Endothelial cell of hepatic sinusoid (primary cell): ENCODE data around the gene ACOX1.

Experiments used
- in situ Hi-C: cut with HindIII; loops from 2 replicates; pipeline ENCODE4 v1.10.0; 2017; ENCODE audit warnings: low sequenced_read_pairs

Gene ACOX1

DNA sequence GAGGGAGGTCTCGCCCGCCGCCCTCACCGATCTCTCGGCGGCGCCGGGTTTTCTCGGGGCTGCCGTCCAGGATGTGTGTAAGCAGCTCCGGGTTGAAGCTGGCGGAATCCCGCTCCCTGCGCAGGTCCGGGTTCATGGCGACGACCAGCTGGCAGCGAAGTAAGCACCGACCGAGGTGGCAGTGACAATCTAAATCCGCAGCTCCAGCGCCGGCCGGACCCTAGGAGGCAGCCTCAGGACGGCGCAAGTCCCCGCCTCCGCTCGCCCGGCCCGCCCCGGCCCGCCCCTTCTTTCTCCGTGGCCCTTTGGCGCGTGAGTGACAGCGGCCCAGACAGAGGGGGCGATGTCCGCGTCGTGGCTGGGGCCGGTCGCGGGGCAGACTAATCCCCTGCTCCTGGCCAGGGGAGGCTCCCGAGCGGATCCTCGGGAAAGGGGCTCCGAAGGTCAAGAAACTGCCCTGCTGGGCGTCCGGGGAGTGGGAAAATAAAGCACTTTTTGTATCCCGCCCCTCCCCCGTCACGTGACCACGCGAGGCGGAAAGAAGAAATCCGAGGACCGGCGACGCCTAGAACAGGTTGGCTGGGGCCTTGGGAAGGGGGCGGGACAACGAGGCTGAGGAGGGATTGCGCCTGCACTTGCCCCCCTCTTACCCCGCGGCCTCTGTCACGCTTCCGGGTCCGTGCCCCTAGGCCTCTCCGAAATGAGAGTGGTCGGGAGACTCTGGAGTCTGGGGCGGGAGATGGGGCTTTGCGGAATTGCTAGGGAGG is at the start of gene ACOX1, which contains the start of gene TEN1:
Gene ACOX1, minus strand, starts transcription at position 229 of the 767 bp plus-strand sequence. Its CDS starts 93 bp downstream, at position 136.
Gene TEN1, plus strand, starts transcription at position 303 of the 767 bp plus-strand sequence. CDS start 6,953 bp downstream, outside the sequence.
- in situ Hi-C loops, result no loop called here

DNA sequence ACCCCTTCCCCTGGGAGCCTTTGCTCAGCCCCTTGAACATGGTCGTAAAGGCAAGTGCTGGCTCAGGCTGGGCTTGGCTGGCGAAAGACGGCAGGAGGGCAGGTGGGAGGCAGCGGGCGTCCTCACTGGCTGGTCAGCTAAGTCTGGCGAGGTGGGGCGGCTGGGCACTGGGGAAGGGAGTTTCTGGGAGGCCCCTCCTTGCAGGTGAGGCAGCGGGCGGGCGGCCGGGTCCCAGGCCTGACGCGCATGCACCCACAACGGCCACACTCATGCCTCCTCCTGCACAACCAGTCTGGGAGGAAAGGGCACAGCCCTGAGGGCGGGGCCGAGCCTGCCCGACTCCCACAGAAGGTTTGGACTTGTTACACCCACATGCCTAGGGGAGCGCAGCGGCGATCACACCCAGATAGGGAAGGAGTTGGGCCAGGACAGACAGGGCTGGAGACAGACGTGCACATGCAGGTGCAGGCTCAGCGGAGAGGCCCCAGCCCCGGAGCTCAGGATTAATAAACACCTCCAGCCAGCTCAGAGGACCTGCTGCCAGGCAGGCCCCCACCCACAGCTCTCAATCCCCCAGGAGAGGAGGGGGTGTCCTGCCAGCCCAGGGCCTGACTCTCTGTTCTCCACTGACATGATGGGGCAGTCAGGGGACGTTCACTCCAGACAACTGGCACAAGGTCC is 48.3 kb upstream of the ACOX1 start, which contains the start of gene EVPL:
Gene EVPL, minus strand, starts transcription at position 148 of the 681 bp plus-strand sequence. Its CDS starts 108 bp downstream, at position 40.
- in situ Hi-C loops, result loop anchor here (25.0 kb wide), 1 partner anchor 410 kb away; no protein-coding TSS in a partner anchor

DNA sequence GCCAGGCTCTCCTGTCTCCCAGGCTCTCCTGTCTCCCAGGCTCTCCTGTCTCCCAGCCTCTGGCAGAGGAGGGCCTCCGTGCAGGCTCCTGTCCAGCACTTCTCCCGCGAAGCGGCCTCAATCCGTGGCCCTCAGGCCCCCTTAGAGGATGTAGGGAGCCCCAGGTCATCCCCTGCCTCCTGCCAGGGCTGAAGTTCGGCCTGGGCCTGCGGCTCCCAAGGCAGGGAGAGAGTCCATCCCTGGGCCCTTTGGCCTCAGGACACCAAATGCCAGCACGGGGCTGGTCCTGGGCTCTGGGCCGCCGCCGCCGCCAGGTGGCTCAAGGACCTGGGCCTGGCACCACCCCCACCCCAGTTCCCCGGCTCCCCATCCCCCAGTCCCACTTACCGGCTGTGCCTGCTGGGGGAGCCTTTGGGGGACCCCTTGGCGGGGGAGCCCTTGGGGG is 47.8 kb upstream of the ACOX1 start:
- in situ Hi-C loops, result loop anchor here (25.0 kb wide), 1 partner anchor 411 kb away; no protein-coding TSS in a partner anchor

DNA sequence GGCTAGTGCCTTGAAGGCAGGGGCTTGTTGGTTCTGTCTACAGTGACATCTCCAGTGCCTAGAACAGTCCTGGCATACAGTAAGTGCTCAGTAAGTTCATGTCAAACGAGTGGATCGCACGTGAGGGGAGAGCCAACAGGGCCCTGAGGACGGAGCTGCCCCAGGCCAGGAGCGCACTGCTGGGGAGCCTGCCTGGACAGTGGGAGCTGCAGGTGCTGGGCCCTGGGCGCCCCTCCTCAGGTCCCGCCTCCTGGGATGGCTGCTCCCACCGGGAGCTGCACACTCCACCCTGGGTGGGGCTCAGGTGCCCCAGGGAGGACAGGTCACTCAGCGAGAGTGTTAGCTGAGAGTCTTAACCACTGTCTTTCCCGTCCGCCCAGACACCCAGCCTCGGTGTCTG is 46.3 kb upstream of the ACOX1 start:
- in situ Hi-C loops, result loop anchor here (25.0 kb wide), 1 partner anchor 412 kb away; no protein-coding TSS in a partner anchor

DNA sequence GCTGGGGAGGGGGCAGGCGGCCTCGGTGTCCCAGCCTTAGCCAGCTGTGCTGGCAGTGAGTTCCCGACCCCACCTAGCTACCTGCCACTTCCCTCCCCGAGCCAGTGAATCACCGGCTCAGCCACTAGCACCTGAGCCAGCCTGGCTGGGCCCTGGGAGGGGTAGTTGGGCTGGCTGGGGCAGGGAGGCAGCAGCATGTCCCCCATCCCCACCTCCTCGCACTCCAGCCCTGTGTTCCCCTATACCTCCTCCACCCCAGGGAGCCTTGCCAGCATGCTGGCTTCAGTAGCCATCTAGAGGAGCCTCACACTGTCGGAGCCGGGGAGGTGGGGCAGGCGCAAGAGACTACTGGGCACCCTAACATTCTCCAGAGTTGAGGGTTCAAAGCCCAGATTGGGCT is 45.4 kb upstream of the ACOX1 start:
- in situ Hi-C loops, result no loop called here

DNA sequence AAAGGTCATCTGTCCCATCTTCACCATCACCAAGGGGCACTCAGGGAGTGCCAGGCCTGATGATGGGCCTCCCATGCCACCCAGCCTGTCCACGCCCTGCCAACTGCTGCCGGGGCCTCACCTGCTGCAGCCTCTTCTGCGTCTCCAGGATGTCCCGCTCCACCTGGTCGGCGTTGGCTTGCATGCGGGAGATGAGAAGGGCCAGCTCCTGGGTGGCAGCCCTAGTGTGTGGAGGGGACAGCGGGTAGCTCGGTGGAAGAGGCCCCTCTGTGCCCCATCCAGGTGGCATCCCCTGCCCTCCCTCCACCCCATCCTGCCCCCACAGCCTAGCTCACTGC is 44.9 kb upstream of the ACOX1 start:
- in situ Hi-C loops, result no loop called here

DNA sequence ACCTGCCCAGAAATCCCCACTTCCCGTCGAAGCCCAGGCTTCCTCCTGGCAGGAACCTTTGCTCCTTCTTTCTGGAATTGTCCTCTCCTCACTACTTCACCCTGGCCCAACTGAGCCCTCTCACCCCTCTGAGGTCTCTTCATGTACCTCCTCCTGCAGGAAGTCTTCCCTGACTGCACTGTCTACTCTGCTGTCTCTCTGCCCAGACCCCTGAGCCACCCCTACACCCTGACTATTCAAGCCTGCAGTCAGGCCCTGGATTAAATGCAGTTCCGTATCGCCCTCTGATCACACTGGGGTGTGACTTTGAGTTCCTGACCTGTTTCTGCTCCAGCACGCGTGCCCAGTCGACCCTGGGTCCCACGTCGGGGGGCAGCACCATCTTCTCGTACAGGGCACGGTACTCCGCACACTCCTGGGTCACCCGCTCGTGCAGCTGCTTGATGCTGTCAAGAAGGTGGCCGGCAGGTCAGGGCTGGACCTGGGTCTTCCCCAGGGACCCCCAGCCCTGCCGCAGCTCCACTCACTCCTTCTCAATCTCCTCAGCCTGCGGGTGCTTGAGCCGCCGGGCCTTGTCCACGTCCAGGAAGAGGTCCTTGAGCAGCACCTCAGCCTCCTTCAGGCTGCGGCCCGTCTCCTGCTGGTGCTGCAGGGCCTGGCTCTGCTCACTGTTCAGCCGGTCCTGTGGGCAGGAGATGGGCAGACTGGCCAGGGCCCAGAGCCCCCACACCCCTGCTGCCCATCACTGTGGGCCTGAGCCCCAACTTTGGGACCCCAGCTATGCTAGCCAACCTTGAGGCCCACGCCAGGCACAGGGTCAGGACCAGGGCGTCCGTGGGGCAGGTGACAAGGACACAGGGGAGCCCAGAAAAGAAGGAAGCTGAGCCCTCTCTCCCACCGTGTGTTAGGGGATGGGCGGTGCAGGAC is 44.3 kb upstream of the ACOX1 start:
- in situ Hi-C loops, result no loop called here

DNA sequence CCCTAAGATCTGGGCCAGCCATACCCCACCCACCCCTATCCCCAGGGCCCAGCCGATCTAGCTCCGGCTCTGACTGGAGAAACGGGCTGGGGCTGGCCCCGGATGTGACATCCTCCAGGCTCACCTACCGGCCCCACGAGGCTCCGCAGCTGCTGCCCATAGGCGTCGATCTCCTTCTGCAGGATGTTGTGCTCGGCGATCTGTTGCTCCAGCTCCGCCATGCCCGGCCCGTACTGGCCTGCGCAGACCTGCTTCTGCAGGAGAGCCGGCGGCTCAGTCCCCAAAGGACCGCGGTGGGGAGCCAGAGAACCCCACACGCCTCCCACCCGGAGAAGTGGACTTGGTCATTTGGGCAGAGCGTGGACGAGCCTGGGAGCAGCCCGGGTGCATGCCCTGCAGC is 43.3 kb upstream of the ACOX1 start:
- in situ Hi-C loops, result no loop called here

DNA sequence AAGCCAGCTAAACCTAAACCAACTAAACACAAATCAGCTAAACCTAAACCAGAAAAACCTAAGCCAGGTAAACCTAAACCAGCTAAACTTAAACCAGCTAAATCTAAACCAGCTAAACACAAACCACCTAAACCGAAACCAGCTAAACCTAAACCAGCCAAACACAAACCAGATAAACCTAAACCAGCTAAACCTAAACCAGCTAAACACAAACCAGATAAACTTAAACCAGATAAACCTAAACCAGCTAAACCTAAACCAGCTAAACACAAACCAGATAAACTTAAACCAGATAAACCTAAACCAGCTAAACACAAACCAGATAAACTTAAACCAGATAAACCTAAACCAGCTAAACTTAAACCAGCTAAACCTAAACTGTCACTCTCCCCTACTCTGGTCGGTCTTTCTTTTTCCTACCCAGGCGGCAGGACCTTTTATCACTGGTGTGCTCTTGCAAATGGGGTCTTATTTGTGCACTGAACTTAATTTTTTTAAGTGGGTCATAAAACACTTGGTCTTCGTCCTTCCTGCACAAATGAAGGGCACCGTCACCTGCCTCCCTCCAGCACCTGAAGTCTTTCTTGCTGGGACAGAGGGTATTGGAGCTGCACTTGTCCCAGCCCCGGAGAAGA is 41.0 kb upstream of the ACOX1 start:
- in situ Hi-C loops, result no loop called here

DNA sequence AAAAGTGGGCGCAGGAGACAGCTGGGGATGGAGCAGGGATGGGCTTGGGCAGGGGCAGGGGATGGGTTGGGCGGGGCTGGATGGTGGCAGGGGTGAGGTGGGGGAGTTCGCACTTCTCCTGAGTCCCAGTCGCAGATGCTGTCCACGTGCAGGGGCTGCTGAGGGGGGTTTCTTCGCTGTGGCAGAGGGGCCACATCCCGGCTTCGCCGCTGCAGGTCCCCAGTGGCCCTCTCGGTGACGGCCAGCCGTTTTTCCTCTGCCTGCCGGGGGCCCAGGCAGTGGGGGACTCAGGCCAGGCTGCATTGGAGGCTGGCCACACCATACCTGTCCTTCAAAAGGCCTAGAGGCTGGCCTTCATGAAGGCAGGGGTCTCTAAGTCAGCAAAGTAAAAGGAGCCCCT is 39.8 kb upstream of the ACOX1 start:
- in situ Hi-C loops, result no loop called here

DNA sequence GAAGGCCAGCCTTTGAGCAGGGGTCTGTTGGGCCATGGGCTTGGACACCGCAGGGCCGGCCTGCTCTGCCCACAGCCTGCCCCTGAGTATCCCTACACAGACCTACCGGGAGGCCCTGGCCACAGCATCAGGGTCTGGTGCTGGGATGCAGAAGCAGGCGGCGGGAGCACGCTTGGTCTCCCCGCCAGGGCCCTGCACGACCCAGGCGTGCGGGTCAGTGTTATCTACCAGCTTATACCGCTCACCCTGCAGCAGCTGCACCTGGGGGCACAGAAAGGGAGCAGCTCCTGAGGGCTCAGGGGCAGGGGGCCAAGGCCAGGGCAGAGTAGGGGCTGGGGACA is 39.3 kb upstream of the ACOX1 start:
- in situ Hi-C loops, result no loop called here

DNA sequence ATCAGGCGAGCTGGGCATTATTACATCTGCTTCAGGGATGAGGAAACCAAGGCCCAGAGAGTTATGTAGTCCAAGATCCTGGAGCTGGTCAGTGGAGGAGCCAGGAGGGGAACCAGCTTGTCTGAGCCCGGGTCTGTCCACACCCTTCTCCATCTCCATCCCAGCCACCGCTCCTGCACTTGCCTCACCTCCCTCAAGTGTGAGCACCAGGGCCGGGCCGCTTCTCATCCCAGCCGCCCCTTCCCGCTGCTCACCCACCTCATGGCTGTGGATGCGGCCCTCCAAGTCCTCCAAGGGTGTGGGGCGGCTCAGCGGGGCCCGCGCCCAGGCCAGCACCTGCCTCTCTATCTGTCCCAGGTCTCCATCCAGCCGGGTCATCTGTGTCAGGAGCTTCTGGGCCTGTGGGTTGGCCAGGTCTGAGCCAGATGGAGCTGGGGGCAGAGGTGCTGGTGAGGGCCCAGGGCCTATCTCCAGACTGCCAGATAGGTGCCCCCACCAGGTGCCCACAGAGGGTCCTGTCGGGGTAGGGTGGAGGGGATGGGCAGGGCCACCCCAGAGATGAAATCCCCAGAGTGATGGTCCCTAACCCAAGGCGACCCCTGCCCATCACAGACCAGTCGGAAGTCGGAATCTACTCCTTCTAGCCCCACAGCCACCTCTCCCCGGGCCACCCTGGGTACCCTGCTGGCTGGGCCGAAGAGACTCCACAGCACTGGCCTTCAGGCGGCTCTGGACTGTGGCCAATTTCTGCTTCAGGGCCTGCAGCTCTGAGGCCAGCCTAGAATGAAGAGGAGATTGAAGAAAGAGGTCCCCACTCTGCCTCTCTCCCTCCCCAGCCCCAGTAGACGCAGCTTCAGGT is 38.7 kb upstream of the ACOX1 start:
- in situ Hi-C loops, result no loop called here

DNA sequence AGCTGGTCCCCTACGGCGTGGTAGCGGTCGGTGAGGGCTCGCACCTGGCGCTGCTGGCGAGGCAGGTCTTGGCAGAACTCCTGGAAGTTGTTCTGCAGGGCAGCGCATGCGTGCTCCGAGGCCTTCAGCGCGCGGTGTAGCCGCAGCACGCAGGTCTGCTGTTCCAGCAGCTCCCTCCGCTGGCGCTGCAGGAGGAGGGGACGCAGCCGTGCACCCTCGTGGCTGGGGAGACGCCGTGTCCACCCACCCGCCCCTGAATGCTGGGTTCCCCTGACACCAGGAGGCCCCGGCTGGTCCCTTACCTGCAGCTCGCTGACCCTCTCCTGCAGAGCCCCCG is 35.9 kb upstream of the ACOX1 start:
- in situ Hi-C loops, result no loop called here

DNA sequence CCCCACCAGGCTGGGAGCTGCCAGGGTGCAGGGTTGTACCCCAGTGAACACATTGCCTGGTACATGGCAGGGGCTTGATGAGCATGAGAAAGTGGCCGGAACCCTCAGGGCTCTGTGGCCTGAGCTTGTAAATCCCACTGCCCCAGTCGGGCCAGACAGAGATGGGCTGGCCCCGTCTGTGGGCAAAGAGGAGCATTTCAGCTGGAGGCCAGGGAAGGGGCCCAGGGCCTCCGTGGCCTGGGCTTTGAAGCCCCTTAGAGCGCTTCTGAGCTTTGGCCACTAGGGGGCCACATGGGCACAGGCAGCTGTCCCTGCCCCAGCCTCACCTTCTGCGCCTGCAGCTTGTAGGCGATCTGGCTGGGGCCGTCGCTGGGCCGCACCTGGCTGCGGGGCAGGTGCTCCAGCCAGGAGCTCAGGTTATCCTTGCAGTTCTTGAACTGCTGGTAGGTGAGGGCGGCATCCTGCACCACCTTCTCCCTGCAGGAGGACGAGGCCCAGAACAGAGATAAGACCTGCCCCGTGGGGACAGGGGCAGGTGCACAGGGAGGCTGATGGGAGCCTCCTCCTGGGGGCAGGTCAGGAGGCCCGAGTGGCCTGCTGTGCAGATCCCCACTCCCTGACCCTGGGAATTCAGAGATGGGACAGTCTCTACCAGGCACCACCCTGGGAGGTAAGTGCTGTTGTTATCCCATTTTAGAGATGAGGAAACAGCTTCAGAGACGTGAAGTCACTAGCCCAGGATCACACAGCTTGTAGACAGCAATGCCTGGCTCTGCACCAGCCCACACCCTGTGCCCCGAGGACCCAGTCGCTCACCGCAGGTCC is 35.3 kb upstream of the ACOX1 start:
- in situ Hi-C loops, result no loop called here

DNA sequence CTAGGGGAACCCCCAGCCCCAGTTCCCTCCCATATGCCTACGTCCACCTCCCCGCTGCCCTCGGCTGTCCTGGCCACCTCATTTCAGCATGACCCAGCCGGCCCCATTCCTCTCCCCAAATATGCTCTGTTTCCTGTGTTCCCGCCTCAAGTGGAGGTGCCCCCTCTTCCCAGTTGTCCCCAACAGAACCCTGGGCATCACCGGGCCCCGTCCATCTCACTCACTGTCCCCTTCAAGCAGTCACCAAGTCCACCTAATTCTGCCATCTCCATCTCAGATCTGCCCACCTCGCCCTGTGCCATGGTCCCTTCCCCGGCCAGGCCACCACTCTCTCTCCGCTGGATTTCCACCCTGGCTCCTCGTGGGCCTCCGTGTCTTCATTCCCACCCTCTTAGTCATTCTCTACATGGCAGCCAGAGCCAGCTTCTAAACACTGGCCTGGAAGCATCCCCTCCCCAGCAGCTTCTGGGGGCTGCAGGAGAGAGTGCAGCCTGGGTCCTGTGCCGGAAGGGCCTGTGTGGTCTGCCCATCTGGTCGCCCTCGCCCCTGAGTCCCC is 34.5 kb upstream of the ACOX1 start:
- in situ Hi-C loops, result no loop called here

DNA sequence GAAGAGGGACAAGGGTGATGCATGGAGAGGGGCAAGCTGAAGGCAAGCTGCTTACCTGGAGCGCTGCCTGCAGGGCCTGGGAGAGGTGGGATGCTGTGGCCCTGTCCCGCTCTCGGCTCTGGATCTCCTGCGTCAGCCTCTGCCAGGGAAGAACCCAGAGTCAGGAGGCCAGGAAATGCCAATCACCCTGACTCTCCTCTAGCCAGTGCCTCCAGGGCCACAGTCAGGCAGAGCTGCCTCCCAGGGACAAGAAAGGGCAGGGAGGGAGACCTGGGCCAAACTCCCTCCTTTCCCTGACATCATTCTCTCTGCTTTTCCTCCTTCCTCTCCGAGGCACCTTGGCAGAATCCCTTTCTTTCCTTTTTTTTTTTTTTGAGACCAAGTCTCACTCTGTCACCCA is 33.0 kb upstream of the ACOX1 start:
- in situ Hi-C loops, result no loop called here

DNA sequence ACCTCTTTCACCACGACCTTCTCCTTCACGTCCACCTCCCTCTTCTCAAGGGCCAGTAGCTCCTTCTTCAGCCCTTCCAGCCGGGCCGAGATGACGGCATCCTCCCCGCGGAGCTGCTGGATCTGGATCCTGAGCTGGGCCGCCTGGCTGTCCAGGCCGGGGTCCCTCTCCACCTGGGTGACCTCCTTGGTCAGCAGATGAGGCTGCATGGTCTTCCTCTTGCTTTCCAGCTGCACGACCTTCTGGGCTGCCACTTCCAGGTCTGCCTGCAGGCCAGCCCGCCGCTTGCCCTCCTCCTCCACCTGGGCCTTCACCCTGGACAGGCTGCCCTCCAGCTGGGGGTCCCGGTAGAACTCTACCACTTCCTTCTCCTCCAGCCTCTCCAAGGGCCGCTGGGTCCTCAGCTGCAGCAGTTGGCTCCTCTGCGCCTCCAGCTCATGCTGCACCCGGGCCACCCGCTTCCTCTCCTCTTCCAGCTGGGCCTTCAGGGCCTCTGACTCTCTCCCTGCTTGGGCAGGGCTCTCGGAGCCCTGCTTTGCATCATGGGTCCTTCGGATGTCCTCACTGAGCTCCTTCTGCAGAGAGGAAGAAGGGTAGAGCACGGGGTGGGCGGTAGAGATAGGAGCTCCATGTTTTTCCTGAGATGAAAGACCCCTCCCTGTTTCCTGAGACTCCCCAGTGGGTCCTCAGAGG is 31.1 kb upstream of the ACOX1 start:
- in situ Hi-C loops, result no loop called here

DNA sequence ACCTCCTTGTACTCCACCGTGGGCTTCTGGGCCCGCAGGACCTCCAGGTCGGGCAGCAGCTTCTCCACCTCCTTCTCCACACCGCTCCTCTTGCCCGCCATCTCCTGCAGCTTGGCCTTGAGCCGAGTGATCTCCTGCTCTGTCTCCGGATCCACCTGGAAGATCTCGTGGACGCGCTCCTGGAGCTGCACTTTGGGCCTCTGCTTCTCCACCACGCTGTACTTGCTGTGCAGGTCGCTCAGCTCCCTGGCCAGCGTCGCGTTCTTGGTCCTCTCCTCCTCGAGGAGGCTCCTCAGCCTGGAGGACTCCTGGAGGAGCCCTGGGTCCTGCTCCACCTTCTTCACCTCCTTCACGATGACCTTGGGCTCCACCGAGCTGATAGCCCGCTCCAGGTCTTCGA is 30.5 kb upstream of the ACOX1 start:
- in situ Hi-C loops, result no loop called here
